Raji (cell line): ENCODE measurements around the gene POLD1.

Experiments
- POLR2A ChIP-seq: IDR thresholded peaks from 2 replicates; pipeline ENCODE4 v1.6.1; 2011; ENCODE audit warnings: low read depth, low read length, control low read depth; ENCODE audit not compliant: insufficient read depth

Gene POLD1

GRCh38 chr19:50461066-50461875 is 77.1 kb downstream of the POLD1 start:
- peak; percentile 42 for TF ChIP-seq POLR2A

DNA sequence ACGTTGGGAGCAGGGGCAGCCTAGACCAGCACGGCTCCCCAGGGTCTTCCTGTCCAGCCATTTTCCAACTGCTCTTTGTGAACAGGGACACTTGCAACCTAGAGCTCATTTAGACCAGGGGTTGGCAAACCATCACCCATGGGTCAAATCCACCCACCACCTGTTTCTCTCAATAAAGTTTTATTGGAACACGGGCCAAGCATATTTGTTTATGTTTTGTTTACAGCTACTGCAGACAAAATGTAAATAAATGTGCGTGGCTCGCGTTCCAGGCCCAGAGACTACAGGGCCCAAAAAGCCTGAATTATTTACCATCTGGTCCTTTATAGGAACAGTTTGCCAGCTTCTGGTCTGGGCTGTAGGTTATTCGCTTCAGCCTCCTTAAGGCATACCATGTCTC is 78.8 kb downstream of the POLD1 start:
- TF ChIP-seq POLR2A = no peak

DNA sequence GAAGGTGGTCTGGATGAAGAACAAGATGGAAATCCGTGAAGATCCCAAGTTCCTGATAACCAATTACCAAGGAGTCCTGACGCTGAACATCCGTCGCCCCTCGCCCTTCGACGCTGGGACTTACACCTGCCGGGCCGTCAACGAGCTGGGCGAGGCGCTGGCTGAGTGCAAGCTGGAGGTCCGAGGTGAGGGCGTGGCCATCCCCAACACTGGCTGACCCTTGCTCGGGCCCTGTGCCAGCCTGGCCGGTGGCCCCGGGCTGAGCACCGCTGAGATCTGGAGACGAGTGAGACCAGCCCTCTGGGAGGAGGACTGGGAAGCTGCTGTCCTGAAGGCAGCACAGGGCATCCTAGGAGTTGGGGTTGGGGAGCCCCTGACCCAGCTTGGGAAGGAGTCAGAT is 80.2 kb downstream of the POLD1 start:
- TF ChIP-seq POLR2A = no peak

- TF ChIP-seq POLR2A = no peak
These were observed 80.9 kb downstream of the POLD1 start for GRCh38 chr19:50465000-50465399.

DNA sequence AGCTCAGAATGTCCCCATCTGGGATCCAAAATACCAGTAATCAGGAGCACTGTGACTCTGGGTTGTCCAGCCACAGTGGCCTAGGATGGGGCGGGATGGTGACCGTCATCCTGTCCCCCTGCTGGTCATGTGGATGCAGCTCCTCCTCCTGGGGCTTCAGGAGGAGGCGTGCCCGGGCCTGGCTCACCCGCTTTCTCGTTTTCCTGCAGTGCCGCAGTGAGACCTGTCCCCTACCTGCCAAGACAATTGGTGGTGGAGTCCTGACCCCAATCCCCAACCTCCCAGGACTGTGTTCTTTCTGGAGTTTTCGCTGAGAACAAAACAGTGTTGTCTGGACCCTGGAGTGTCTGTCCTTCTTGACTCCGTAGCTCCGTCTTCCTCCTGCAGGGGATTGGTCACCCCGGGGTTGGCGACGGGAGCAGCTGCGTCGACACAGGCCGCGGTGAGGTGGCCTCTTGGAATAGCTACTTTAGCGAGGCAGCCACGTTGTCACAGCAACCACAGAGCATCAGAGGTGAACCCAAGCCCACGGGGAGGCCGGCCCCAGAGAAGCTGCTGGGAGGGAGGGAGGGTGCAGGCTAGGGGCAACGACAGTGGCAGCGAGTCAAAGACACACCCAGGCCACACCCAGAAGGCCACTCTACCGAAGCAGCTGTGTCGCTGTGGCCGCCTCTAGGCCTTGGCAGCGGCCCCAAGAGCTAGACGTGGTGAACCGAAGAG is 82.0 kb downstream of the POLD1 start:
- TF ChIP-seq POLR2A = no peak

- no peak for TF ChIP-seq POLR2A
These were observed 82.5 kb downstream of the POLD1 start for GRCh38 chr19:50466706-50467039.

DNA sequence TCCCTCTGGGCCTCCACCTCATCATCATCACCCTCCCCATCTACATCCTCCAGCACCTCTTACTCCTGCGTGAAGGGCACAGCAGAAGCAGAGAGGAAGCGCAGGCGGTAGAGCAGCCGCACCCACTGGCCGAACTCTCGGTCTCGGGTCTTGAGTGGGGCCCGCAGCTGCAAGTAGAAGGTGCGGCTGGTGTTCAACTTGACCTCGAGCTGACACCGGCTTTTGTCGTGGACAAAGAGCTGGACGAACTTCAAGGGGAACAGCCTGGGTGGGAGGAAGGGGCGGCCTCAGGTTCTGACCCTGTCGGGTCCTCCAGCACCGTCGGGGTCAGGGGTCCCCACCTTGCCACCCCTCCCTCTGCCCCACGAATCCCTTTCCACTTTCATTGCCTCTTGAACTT is 83.4 kb downstream of the POLD1 start:
- no peak for TF ChIP-seq POLR2A
